DND-41 (cell line): Measurements from ENCODE around the gene YIPF1.

Source experiments
- CTCF ChIP-seq: IDR thresholded peaks from 2 replicates; pipeline ENCODE4 v1.5.1; 2012; ENCODE audit warnings: borderline replicate concordance, low read length, moderate library complexity, mild to moderate bottlenecking; ENCODE audit not compliant: poor library complexity, severe bottlenecking; ENCODE audit errors: extremely low read depth
- EZH2 ChIP-seq: IDR thresholded peaks from 3 replicates; pipeline ENCODE4 v1.6.1; 2012; ENCODE audit warnings: borderline replicate concordance, low read depth, mild to moderate bottlenecking, moderate library complexity, low read length, inconsistent platforms; ENCODE audit not compliant: severe bottlenecking

DNA sequence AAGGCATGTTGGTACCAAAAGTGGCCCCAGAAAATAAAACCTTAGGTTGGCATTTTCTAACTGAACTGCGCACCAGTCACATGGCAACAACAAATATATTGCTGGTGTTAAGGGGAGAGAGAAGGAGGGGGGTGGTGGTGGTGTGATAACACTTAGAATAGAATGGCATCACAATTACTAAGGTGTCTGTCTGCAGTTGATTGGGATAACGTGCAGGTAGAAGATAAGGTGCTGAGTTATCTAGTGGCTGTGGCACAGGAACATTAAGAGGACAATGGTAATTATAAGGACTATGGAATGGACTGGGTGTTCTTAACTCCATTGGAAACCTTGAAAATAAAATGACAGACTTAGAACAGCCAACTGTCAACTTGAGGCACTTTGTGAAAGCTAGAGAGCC, 1.4 kb upstream of the YIPF1 start:
- no peak for TF ChIP-seq CTCF
- TF ChIP-seq EZH2: no peak
